ENCODE data around the gene HMCN1. TPM values are rescaled to one million over a fixed set of nuclear protein-coding genes. Genes with fewer than 3 reads are reported as not detected.
A peak's percentile ranks its signal among the peaks of the same experiment; 100 is the strongest.

HMCN1 gene
- total RNA-seq, 1 experiment from 2014 or later, result 1.2 TPM

DNA sequence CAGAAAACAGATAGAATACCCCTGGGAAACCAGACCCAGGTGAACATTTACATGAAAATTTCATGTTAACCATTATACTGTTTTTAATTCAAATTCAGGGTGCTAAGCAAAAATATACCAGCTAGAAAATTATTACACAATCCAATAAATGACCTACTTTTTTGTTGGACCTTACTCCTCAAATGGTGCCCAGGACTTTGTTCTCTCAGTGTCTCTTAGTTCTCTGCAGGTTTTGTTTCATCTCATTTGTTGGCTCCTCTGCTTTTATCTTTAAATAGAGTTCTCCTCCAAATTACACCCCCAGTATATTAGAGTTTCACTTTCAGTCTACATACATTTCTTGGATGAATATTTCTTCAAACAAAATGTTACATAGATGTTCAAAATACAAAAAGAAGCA, 326.0 kb downstream of the HMCN1 start:
- DNase-seq (ENCODE audit: extremely low read depth, low read depth), result no peak

DNA sequence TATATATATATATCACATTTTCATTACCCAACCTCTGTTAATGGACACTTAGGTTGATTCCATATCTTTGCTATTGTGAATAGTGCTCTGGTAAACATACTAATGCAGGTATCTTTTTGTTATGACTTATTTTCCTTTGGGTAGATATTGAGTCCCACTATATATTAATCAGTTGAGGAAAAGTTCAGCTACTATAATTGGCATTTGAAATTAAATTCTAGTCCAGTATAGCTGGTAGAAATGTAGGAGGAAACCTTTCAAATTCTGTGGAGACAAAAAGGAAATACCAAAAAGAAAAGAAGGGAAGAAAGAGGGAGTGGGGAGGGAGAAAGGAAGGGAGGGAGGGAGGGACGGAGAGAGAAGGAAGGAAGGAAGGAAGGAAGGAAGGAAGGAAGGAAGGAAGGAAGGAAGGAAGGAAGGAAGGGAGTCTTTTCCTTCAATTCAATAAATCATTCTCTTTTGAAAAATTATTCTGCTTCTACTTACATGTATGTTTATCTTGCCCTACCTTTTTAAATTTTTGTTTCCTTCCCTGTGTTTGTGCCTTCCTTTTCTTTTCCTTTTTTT, 329.0 kb downstream of the HMCN1 start:
- no peak for DNase-seq (ENCODE audit: extremely low read depth, low read depth)

DNA sequence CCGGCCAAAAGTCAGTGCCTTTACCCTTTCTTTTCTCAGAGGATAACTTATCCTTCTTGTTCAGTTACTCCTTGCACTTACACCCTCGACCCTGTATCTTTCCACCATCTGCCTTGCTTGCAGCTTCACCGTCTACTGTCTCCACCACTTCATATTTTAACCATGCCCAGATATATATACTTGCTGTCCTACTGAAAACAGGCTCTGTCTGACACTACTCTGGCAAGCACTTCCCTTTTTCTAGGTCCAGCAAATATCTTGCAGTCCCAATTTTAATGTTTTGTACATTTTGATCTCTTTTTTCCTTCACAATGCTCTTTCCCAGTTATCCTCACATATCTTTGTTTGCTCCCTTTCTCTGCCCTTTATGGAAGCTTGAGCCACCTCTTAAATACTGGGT, 332.2 kb downstream of the HMCN1 start:
- no peak for DNase-seq (ENCODE audit: extremely low read depth, low read depth)

DNA sequence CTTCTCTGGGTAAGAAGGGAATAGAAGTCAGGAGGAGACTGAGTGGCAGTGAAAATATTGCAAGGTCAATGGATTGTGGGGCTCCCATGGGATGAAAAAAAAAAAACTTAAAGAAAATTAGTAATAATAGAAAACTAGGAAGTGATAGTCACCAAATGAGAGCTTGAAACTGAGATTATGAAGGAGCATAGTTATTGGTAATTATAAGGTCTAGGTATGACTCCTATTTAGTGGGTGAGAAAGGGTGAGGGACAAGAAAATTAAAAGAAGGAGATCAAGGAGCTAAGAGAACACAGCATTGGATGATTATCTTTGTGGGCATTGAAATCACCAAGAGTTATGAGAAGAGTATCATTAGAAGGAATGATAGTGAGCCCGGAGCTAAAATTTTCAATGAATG, 339.5 kb downstream of the HMCN1 start:
- no peak for DNase-seq (ENCODE audit: extremely low read depth, low read depth)

DNA sequence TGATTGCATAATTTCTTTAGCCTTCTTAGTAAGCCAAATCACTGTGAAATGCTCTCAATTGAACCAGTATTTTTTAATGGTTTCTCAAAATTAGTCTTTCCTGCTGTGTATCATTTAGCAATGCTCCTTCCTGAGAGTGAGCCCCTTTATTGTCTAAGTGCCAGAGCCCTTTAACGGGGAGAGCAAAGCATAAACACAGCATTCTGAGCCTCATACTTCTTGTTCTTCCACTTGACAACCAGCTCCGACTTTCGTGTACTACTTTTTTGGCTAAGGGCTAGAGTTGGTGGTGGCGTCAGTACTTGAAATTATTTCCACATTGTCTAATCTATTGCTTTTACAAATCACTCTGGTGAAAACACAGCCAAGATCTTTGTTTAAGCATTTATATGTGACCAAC, 341.8 kb downstream of the HMCN1 start:
- DNase-seq (ENCODE audit: extremely low read depth, low read depth), result no peak

DNA sequence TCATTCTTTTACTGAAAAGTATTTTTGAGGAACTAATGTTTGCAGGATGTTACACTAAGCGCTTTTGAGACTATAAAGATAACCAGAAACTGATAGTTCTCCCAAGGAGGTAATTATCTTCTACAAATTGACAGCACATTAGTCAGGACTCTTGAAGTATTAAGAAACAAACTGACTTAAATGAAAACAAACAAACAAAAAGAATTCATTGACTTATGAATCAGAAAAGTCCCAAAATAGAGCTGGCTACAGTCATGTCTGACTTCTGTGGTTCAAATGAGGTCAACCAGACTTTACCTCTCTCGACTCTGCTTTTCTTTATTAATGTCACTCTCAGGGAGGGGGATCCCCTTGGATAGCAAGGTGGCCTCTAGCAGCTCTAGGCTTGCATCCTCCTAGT, 344.1 kb downstream of the HMCN1 start:
- DNase-seq (ENCODE audit: extremely low read depth, low read depth), result no peak

DNA sequence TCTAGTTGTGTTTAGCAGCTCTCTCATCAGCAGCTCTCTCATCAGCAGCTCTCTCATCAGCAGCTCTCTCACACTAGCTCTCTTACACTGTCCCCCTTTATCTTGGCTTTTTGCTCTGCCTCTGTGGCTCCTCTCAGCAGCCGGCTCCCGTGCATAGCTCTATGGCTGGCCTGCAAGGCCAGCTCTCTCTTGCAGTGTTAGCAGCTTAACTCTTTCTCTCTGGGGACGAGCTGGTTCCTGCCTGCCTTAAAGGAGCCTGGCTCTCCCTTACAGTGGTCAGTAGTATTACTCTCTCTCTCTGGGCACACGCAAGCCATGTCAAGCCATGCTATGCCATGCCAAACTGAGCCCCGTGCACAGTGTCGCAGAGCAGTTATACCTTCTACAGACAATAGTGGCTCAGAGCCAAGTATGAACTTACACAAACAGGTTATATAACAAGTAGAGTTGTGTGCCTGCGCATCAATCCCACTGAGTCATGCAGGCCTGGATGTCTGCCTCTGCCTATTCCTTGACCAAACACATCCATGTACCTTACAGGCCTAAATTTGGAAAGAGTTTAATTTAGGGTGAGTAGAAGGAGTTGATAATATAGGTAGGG, 345.0 kb downstream of the HMCN1 start:
- DNase-seq (ENCODE audit: extremely low read depth, low read depth), result no peak

DNA sequence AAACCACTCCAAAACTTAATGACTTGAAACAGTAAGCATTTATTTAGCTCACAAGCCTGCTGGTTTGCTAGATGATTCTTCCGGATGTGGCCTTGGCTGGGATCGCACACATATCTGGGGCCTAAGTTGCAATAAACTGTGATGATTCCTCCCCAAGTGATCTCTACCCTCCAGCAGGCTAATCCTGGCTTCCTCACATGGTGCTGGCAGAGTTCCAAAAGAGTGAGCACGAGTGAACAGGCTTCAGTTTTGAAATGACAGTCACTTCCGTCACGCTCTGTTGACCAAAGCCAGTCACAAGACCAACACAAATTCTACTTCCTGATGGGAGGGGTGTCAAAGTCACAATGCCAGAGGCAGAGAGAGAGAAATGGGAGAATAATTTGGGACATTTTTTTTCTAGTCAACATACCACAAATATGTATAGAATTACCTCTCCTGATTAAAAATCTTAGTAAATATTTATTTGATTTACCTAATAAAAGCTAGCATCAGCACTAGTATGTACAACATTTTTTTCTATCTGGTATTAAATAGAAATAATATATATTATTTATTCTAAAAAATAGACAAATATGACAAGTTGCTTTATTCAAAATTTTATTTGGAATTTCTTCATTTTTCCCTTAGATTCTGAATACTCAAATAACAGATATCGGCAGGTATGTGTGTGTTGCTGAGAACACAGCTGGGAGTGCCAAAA, 348.2 kb downstream of the HMCN1 start:
- DNase-seq (ENCODE audit: extremely low read depth, low read depth), result peak; percentile 94

DNA sequence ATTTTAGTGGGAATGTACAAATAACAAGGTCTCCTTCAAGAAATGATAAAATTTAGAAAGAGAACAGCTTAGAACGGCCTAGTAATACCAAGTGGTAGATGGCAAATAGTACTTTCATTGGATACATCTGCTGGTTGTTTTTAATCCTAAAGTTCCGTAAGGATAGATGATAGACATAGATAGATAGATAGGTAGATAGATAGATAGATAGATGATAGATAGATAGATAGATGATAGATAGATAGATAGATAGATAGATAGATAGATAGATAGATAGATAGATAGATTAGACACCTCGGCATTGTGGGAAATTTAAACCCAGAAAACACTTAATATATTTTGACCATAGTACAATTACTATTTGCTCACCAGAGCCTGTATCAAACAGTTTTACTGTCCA, 352.4 kb downstream of the HMCN1 start:
- no peak for DNase-seq (ENCODE audit: extremely low read depth, low read depth)

DNA sequence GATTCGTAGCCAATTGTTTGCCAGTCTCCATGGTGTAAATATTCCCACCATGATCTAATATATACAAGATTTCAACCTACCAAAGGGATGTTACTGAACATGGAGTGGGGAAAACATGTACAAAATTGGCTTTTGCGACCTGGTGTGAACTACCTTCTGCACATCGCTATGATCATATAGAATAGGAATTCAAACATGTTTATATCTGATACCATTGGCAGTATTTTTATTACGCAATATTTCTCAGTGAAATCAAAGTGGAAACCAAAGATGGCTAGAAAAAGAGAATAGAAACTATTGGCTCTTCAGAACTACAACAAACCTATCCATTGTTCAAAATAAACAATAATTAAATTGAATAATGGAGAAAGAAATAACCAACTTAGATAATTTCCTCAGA, 355.7 kb downstream of the HMCN1 start:
- DNase-seq (ENCODE audit: extremely low read depth, low read depth), result no peak

DNA sequence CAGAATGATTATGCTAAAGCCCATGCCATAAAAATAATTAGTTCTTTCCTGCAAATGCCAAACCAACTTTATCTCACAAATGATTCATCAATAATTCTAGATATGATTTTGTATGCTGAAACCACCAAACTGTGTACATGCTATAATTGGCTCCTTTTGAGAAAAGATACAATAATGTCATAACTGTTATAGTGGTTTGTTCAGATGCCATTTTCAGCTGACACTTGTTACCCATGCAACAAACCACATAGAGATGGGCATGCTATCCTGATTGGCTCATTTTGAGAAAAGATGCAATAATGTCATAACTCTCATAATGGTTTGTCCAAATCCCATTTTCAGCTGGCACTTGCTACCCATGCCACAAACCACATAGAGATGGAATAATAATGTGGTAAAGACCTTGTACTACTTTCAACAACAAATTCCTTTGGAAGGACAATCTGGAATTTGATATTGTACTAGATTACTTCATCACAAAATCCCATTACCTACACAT, 357.1 kb downstream of the HMCN1 start:
- no peak for DNase-seq (ENCODE audit: extremely low read depth, low read depth)

DNA sequence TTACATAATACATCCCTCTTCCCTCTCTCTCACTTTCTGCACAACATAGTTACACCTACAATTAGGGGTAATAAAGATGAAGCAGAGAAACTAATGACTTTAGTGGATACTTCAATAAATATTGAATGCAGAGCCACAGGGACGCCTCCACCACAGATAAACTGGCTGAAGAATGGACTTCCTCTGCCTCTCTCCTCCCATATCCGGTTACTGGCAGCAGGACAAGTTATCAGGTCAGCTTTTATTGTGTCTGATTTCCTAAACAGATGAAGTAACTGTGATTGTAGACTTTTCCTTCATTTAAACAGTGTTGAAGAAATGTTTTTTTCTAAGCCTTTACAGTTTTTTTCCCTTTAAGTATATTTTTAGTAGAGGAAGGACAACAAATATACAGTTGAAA, 359.2 kb downstream of the HMCN1 start:
- no peak for DNase-seq (ENCODE audit: extremely low read depth, low read depth)

DNA sequence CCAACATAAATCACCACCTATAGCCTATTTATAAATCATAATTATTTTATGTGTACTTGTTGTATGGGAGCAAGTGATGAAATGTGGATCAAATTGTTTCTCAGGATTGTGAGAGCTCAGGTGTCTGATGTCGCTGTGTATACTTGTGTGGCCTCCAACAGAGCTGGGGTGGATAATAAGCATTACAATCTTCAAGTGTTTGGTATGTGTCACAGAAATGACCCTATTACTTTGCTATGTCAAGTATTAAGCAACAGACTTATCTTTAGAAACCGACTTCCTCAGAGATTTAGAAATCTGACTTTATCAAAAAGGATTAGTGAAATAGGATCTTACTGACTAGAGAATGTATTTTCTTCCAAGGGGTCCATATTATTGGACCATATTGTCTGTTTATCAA, 360.0 kb downstream of the HMCN1 start:
- no peak for DNase-seq (ENCODE audit: extremely low read depth, low read depth)

DNA sequence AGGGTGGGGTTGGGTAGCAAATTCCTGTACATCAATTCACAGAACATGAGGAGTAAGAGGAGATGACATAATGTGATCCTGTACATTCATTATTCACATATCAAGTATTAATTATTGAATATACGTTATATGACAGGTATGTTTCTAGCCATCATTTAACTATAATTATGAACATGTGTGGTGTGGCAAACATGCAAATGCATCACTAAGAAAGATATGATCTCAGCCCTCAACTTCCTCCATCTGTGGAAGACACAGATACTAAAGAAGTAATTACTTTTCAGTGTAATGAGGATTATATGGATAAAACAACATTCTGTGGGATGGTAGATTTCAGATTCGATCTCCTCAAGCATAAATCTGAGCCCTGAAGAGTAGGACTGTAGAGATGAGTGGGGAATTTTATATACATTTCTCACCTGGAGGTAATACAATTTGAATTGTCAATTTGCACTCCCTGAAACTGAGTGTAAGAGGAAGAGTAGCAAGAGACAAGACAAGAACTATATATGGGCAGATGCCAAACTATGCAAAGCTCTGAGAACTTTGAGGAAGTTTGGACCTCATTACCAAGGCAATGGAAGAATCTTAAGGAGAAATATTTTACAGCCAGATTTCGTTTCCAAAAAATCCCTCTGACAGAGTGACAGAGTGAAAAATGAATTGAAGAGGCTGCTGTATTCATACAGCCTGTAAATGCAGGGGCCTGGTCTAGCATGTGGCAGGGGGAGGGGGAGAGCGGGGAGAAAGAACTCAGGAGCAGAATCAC, 365.3 kb downstream of the HMCN1 start:
- DNase-seq (ENCODE audit: extremely low read depth, low read depth), result no peak

DNA sequence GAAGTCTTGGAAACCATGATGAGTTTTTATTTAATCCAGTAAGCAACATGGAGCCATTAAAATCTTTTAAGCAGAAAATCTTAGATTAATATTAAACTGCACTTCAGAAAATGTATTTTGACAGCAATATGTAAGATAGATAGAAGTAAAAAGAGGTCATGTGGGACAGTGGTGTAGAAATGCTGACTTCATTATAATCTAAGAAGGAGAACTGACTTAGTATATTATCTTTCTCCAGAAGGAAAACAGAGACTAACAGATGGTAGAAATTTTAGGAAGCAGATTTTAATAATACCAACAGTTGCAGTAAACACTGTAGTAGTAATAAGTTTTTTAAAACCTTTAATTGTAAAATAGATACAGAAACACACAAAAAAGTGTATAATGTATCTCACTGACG, 367.9 kb downstream of the HMCN1 start:
- no peak for DNase-seq (ENCODE audit: extremely low read depth, low read depth)

DNA sequence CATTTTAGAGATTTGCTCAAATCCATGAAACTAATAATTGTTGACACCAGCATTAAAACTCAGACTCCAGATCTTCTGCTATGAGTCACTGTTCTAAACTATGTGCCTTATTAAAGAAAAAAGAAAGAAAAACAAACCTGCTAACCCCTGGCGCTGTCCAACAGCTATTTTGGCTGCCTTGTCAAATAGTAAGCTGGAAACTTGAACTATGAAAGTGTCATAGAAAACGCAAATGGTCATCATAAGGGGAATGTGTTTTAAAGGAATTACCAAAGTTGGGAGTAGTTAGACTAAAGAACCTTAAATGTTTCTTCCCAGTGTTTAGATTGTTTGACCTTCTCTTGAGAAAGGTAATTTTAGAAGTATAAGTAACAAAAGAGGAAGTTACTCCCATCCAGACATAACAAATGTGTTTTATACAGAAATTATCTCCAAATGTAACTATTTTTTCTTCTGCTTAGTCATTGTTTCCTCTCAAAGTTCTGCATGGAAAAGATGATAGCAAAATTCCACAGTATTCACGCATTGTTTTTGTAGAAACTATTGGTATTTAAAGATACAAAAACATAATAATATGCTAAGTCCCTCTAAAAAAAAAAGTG, 368.5 kb downstream of the HMCN1 start:
- peak; percentile 8 for DNase-seq (ENCODE audit: extremely low read depth, low read depth)

DNA sequence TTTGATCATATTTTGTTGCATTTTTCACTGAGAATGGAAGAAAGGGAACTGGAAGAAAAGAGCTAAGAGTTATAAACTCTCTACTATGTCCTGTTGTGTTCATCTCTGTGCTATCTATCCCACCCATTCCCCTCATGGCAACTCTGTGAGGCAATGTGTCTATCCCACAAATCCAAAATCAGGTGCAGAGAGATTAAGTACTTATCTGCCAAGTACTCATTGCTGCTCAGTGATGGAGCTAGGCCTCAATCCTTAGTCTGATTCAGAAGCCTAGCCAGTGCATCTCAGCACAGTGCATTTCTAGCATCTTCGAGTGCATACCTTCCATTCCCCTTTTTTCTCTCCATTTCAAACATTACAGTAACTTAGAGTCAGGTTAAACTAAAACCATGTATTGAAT, 370.3 kb downstream of the HMCN1 start:
- no peak for DNase-seq (ENCODE audit: extremely low read depth, low read depth)

DNA sequence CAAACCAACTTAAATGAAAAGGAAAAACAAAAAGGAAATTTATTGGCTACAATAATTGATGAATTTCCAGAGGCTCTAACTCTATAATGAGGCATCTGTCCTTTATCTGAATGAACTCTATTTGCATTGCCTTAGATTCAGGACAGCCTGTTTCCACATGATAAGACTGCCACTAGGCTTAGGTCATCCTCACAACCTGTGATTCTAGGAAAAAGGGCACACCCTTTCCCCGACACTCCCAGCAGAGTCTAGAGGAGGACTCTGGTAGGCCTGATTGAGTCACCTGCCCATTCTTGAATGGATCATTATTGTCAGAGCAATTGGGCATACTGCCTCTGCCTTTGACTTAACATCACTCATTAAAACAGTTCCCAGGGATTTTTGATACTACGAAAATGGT, 378.1 kb downstream of the HMCN1 start:
- DNase-seq (ENCODE audit: extremely low read depth, low read depth), result no peak

DNA sequence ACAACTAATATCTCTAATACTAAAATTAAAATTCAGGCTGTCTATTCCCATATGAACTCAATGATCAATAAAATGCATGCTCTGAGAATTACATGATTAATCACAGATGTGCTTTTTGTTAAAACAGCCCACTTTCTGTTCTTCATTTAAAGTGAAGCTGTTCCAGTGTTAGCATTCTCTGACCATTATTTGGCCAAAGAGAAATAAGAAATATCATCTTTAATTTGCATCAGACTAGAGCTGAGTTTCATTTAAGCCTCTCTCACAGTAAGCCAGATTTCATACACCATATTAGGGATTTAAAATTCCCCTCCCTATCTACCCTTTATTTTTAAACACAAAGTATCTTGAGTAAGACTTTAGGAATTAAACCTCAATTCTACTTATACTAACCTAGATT, 379.3 kb downstream of the HMCN1 start:
- no peak for DNase-seq (ENCODE audit: extremely low read depth, low read depth)

DNA sequence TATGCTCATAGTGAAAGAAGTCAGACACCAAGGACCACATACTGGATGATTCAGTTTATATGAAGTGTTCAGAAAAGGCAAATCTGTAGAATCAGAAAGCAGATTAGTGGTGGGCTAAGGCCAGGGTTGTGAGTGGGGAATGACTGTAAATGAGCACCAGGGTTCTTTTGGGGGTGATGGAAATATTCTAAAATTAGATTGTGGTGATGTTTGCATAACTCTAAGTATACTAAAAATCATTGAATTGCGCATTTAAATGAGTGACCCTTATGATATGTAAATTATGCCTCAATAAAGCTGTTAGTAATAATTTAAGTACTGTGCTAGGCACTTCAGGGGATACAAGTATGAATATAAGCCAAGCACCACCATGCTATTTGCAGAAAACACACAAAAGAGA, 384.5 kb downstream of the HMCN1 start:
- no peak for DNase-seq (ENCODE audit: extremely low read depth, low read depth)

DNA sequence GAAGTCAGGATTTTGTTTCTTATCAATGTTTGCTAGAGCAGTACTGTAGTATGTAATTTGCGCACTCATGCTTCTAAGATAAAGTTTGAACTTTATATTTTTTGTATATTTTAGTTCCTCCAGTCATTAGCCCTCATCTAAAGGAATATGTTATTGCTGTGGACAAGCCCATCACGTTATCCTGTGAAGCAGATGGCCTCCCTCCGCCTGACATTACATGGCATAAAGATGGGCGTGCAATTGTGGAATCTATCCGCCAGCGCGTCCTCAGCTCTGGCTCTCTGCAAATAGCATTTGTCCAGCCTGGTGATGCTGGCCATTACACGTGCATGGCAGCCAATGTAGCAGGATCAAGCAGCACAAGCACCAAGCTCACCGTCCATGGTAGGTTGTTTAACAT, 388.6 kb downstream of the HMCN1 start:
- no peak for DNase-seq (ENCODE audit: extremely low read depth, low read depth)
